Spleen (tissue), 7 donors: Measurements from ENCODE around the gene EED.

ENCODE experiments used
- CTCF ChIP-seq, 11 experiments: fragments of 200-600 bp in 7 of 11; fragments of 450-650 bp in 4 of 11; sonication (generic) in 4 of 11; IDR thresholded peaks in 8 of 11; conservative IDR thresholded peaks in 3 of 11; 1 replicate in 7 of 11; 2 replicates in 4 of 11; pipeline versions ENCODE4 v1.4.0 to v1.8.0; 2016 to 2021; ENCODE audit warnings: antibody characterized with exemption in 11 of 11, inconsistent platforms in 4 of 11, mild to moderate bottlenecking in 1 of 11
- POLR2A ChIP-seq, 3 donors: fragments of 450-650 bp; IDR thresholded peaks; one replicate each; pipeline ENCODE4 v1.5.1; 2017; ENCODE audit warnings: antibody characterized with exemption in 3 of 3, mild to moderate bottlenecking in 1 of 3
- POLR2AphosphoS5 ChIP-seq, 3 donors: sonication (generic); formaldehyde crosslinking; IDR thresholded peaks; one replicate each; pipeline ENCODE4 v1.5.1; 2017; ENCODE audit warnings: antibody characterized with exemption in 3 of 3
- donor health status: DM: no; HTN: no; CAD: no; lungs with moderate emphysema.
- donor health status: DM: no; HTN: no; CAD: no.
- donor health status: DM: no; HTN: no; CAD: no.

DNA sequence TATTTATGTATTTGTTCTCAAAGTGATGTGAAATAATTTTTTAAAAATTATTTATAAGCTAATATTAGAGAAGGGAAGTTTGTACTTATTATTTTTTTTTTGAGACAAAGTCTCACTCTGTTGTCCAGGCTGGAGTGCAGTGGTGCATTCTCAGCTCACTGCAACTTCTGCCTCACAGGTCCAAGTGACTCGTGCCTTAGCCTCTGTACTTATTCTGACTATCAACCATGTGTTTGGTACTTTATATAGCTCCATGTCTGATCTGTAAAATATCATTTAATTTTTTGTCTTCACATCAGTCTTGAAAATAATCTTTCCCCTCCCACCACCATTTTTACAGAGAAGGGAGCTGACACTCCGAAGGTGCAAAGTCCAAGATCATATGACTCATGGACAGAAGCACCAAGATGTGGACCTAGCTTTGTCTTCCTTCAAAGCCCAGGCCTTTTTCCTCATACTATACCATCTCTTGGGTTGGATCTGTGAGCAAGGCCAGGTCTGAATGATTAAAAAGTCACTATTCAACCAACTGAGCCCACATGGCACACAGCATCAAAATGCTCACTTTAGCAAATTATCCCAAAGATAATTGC is 32.4 kb upstream of the EED start:
- TF ChIP-seq POLR2A (IDR thresholded peaks at IDR 0.05): no peak
- no peak for TF ChIP-seq CTCF (IDR thresholded peaks at IDR 0.05 in 8 of 11, conservative IDR thresholded peaks at IDR 0.05 in 3 of 11)
- no peak for TF ChIP-seq POLR2AphosphoS5 (IDR thresholded peaks at IDR 0.05)
